H9 (cell line): ENCODE data around the gene EPB41L2. TPM values are rescaled to one million over a fixed set of nuclear protein-coding genes. Genes with fewer than 3 reads are reported as not detected.

Experiments used
- DNase-seq: peaks from one replicate; pipeline ENCODE4 v3.0.0-alpha.2; 2017
- H2AFZ ChIP-seq: one replicate; pipeline ENCODE4 v1.6.1; 2013; ENCODE audit warnings: mild to moderate bottlenecking, low read length, control low read depth, moderate library complexity
- H2AK5ac ChIP-seq: 2 replicates; pipeline ENCODE4 v1.6.1; 2013; ENCODE audit warnings: low read length, control low read depth, mixed read lengths; ENCODE audit not compliant: insufficient read length
- H2BK120ac ChIP-seq: one replicate; pipeline ENCODE4 v1.6.1; 2013; ENCODE audit warnings: low read depth, mild to moderate bottlenecking, low read length, control low read depth, inconsistent platforms; ENCODE audit not compliant: poor library complexity, severe bottlenecking
- H2BK12ac ChIP-seq: 2 replicates; pipeline ENCODE4 v1.6.1; 2013; ENCODE audit warnings: low read length, control low read depth, mixed read lengths, low read depth; ENCODE audit not compliant: insufficient read length
- H2BK15ac ChIP-seq: 2 replicates; pipeline ENCODE4 v1.6.1; 2013; ENCODE audit warnings: low read depth, low read length, control low read depth
- H2BK20ac ChIP-seq: one replicate; pipeline ENCODE4 v1.6.1; 2013; ENCODE audit warnings: low read depth, mild to moderate bottlenecking, low read length, control low read depth, inconsistent platforms; ENCODE audit not compliant: poor library complexity, severe bottlenecking
- H2BK5ac ChIP-seq: 2 replicates; pipeline ENCODE4 v1.6.1; 2013; ENCODE audit warnings: low read length, control low read depth, mixed read lengths; ENCODE audit not compliant: insufficient read length
- H3K14ac ChIP-seq: 2 replicates; pipeline ENCODE4 v1.6.1; 2013; ENCODE audit warnings: low read length, control low read depth; ENCODE audit not compliant: insufficient read depth
- H3K18ac ChIP-seq: 2 replicates; pipeline ENCODE4 v1.6.1; 2013; ENCODE audit warnings: low read depth, mild to moderate bottlenecking, mixed read lengths, low read length, control low read depth; ENCODE audit not compliant: insufficient read length
- H3K23ac ChIP-seq: 2 replicates; pipeline ENCODE4 v1.6.1; 2013; ENCODE audit warnings: low read length, control low read depth, mixed read lengths, low read depth; ENCODE audit not compliant: insufficient read length
- H3K23me2 ChIP-seq: 2 replicates; pipeline ENCODE4 v1.6.1; 2013; ENCODE audit warnings: low read depth, mild to moderate bottlenecking, mixed read lengths, low read length, control low read depth; ENCODE audit not compliant: insufficient read length, poor library complexity, severe bottlenecking
- H3K27ac ChIP-seq: 2 replicates; pipeline ENCODE4 v1.5.1; 2013; ENCODE audit warnings: low read length, control low read depth, mixed read lengths, low read depth; ENCODE audit not compliant: insufficient read length
- H3K27me3 ChIP-seq: 2 replicates; pipeline ENCODE4 v1.6.1; 2013; ENCODE audit warnings: low read length, control low read depth, inconsistent platforms; ENCODE audit not compliant: insufficient read depth
- H3K4ac ChIP-seq: 2 replicates; pipeline ENCODE4 v1.6.1; 2013; ENCODE audit warnings: low read depth, mild to moderate bottlenecking, control low read depth, inconsistent platforms, low read length, moderate library complexity
- H3K4me1 ChIP-seq: 2 replicates; pipeline ENCODE4 v1.6.1; 2013; ENCODE audit warnings: low read length, control low read depth, inconsistent platforms; ENCODE audit not compliant: insufficient read depth
- H3K4me2 ChIP-seq: 2 replicates; pipeline ENCODE4 v1.6.1; 2013; ENCODE audit warnings: low read length, control low read depth, mixed read lengths; ENCODE audit not compliant: insufficient read length, insufficient read depth
- H3K56ac ChIP-seq: 2 replicates; pipeline ENCODE4 v1.6.1; 2013; ENCODE audit warnings: low read depth, mild to moderate bottlenecking, mixed read lengths, low read length, control low read depth; ENCODE audit not compliant: insufficient read length
- H3K79me1 ChIP-seq: 2 replicates; pipeline ENCODE4 v1.6.1; 2013; ENCODE audit warnings: low read depth, mild to moderate bottlenecking, moderate library complexity, low read length, control low read depth, inconsistent platforms; ENCODE audit not compliant: insufficient read depth, poor library complexity, severe bottlenecking
- H3K79me2 ChIP-seq: 2 replicates; pipeline ENCODE4 v1.6.1; 2013; ENCODE audit warnings: low read length, control low read depth, inconsistent platforms; ENCODE audit not compliant: insufficient read depth
- H3K9ac ChIP-seq: 2 replicates; pipeline ENCODE4 v1.6.1; 2013; ENCODE audit warnings: low read length, control low read depth, mixed read lengths; ENCODE audit not compliant: insufficient read length; ENCODE audit errors: extremely low read depth
- H3K9me3 ChIP-seq: one replicate; pipeline ENCODE4 v1.6.1; 2013; ENCODE audit warnings: low read depth, low read length, inconsistent platforms; ENCODE audit not compliant: control insufficient read depth
- H3T11ph ChIP-seq: one replicate; pipeline ENCODE4 v1.6.1; 2013; ENCODE audit warnings: mild to moderate bottlenecking, low read length, control low read depth, inconsistent platforms
- H4K20me1 ChIP-seq: one replicate; pipeline ENCODE4 v1.6.1; 2013; ENCODE audit not compliant: control insufficient read depth, insufficient read length, insufficient read depth
- H4K5ac ChIP-seq: 2 replicates; pipeline ENCODE4 v1.6.1; 2013; ENCODE audit warnings: low read depth, mild to moderate bottlenecking, mixed read lengths, low read length, control low read depth; ENCODE audit not compliant: insufficient read length
- H4K8ac ChIP-seq: replicated peaks from 2 replicates; pipeline ENCODE4 v1.6.1; 2013; ENCODE audit warnings: low read length, control low read depth, mixed read lengths, low read depth; ENCODE audit not compliant: insufficient read length
- H4K91ac ChIP-seq: 2 replicates; pipeline ENCODE4 v1.6.1; 2013; ENCODE audit warnings: low read depth, mild to moderate bottlenecking, moderate library complexity, mixed read lengths, low read length, control low read depth; ENCODE audit not compliant: insufficient read length
- H3K27ac Mint-ChIP-seq, 3 experiments: 2 replicates in 2 of 3; 3 replicates in 1 of 3; pipeline ENCODE4 v1.8.0; 2020 to 2021; ENCODE audit warnings: mixed read lengths in 3 of 3, mild to moderate bottlenecking in 1 of 3, moderate library complexity in 1 of 3
- H3K27me3 Mint-ChIP-seq: 2 replicates; pipeline ENCODE4 v1.8.0; 2021; ENCODE audit warnings: low read depth, mild to moderate bottlenecking, moderate library complexity, mixed read lengths
- H3K36me3 Mint-ChIP-seq, 3 experiments: 2 replicates in 2 of 3; 3 replicates in 1 of 3; pipeline ENCODE4 v1.8.0; 2020 to 2021; ENCODE audit warnings: low read depth in 3 of 3, mixed read lengths in 3 of 3; ENCODE audit not compliant: insufficient read depth in 1 of 3
- H3K4me1 Mint-ChIP-seq, 2 experiments: 2 replicates each; pipeline ENCODE4 v1.8.0; 2020; ENCODE audit warnings: mixed read lengths in 2 of 2
- H3K4me3 Mint-ChIP-seq, 2 experiments: 2 replicates in 1 of 2; 3 replicates in 1 of 2; pipeline ENCODE4 v1.8.0; 2020 to 2021; ENCODE audit warnings: mild to moderate bottlenecking in 2 of 2, mixed read lengths in 2 of 2, moderate library complexity in 1 of 2
- H3K9me3 Mint-ChIP-seq, 2 experiments: 2 replicates in 1 of 2; 3 replicates in 1 of 2; pipeline ENCODE4 v1.8.0; 2020; ENCODE audit warnings: mild to moderate bottlenecking in 2 of 2, mixed read lengths in 2 of 2, moderate library complexity in 1 of 2
- WGBS: extraction: QIAGEN DNeasy Blood & Tissue Kit; methylation state at CpG from one replicate; pipeline ENCODE4 v1.1.7; 2013; ENCODE audit warnings: missing lambda C conversion rate, low lambda C conversion rate, mixed read lengths; ENCODE audit not compliant: insufficient read length; ENCODE audit errors: extremely low coverage; 5-methylcytosine and 5-hydroxymethylcytosine counted together
- total RNA-seq: library from RNA; stranded (reverse); gene quantifications from 2 replicates; pipeline ENCODE4 v1.2.1, GENCODE V29; 2021
- TF ChIP-seq, protein P1 (sequence below): fragments of 200-600 bp; sonication (generic); conservative IDR thresholded peaks from 3 replicates; pipeline ENCODE4 v1.8.0; 2021; ENCODE audit warnings: antibody characterized with exemption, mild to moderate bottlenecking

EPB41L2 gene
- total RNA-seq, 1 experiment from 2014 or later: 90.2 TPM

GRCh38 chr6:130961148-130961547 lies 101.9 kb downstream of the EPB41L2 start:
- Histone ChIP-seq H3K4me1 (peaks cover 2% of the 10 kb centered on the region; the same call in 1 of the 2 replicates), H2BK15ac (no peak overlapping the region), H3K27ac (no peak overlapping the region), H3K9me3 (no peaks in the 10 kb centered on the region), H4K91ac (no peak overlapping the region), H3K79me1 (no peaks in the 10 kb centered on the region), H2BK5ac (no peak overlapping the region), H2AFZ (no peak overlapping the region), H3K56ac (no peak overlapping the region), H2AK5ac (no peak overlapping the region), H3K79me2 (peaks cover 4% of the 10 kb centered on the region; the same call in 1 of the 2 replicates), H3K27me3 (no peaks in the 10 kb centered on the region), H3K4ac (no peak overlapping the region), H4K5ac (no peak overlapping the region), H2BK20ac (no peak overlapping the region), H2BK12ac (no peak overlapping the region), H3K23ac (no peak overlapping the region), H4K8ac (no peak overlapping the region), H3K14ac (no peak overlapping the region), H3K23me2 (no peaks in the 10 kb centered on the region), H3T11ph (no peak overlapping the region), H3K18ac (no peak overlapping the region), H3K9ac (no peak overlapping the region), H4K20me1 (no peaks in the 10 kb centered on the region), H2BK120ac (no peak overlapping the region), H3K4me2 (no peak overlapping the region)
- Mint-ChIP-seq H3K27ac (no peak overlapping the region; a peak in 1 of 7 replicates), H3K36me3 (peaks cover 0 to 2% (median 1%) of the 10 kb centered on the region in 3 experiments; a peak in 1 of 7 replicates), H3K4me1 (peaks cover 10 to 11% of the 10 kb centered on the region in 2 experiments), H3K9me3 (no peaks in the 10 kb centered on the region), H3K4me3 (no peak overlapping the region), H3K27me3 (no peaks in the 10 kb centered on the region)
- WGBS: no CpG with 5 or more reads among the region's 3 CpGs
- TF ChIP-seq, protein P1, sequence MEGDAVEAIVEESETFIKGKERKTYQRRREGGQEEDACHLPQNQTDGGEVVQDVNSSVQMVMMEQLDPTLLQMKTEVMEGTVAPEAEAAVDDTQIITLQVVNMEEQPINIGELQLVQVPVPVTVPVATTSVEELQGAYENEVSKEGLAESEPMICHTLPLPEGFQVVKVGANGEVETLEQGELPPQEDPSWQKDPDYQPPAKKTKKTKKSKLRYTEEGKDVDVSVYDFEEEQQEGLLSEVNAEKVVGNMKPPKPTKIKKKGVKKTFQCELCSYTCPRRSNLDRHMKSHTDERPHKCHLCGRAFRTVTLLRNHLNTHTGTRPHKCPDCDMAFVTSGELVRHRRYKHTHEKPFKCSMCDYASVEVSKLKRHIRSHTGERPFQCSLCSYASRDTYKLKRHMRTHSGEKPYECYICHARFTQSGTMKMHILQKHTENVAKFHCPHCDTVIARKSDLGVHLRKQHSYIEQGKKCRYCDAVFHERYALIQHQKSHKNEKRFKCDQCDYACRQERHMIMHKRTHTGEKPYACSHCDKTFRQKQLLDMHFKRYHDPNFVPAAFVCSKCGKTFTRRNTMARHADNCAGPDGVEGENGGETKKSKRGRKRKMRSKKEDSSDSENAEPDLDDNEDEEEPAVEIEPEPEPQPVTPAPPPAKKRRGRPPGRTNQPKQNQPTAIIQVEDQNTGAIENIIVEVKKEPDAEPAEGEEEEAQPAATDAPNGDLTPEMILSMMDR: no peak
- DNase-seq: no peak
